Measurements from ENCODE around the gene ARHGAP26. TPM values are rescaled to one million over a fixed set of nuclear protein-coding genes. Genes with fewer than 3 reads are reported as not detected.

The ARHGAP26 gene
- total and polyA plus RNA-seq, 10 donors: 4.2 to 148 (median 55.5) TPM

DNA sequence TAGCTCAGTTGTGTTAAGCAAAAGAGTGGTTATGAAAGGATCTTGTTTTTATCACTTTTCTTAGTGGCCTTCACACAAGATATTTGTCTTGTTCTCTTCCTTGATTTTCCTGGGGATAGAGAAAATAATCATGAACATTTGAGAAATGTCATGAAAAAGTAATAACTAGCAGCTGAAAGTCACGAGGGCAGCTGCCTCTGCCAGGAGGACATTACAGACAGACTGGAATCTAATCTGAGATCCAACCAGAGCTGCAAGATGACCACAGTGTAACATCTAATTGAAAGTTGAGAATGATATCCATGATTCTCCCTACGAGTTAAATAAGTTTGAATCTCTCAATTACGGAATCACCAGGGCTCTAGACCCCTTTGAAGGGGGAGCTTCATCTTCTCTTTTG is 274.9 kb downstream of the ARHGAP26 start:
- no peak for DNase-seq
- TF ChIP-seq POLR2A (IDR thresholded peaks at IDR 0.05): no peak
- TF ChIP-seq POLR2AphosphoS5 (IDR thresholded peaks at IDR 0.05): no peak
- TF ChIP-seq, protein P1, sequence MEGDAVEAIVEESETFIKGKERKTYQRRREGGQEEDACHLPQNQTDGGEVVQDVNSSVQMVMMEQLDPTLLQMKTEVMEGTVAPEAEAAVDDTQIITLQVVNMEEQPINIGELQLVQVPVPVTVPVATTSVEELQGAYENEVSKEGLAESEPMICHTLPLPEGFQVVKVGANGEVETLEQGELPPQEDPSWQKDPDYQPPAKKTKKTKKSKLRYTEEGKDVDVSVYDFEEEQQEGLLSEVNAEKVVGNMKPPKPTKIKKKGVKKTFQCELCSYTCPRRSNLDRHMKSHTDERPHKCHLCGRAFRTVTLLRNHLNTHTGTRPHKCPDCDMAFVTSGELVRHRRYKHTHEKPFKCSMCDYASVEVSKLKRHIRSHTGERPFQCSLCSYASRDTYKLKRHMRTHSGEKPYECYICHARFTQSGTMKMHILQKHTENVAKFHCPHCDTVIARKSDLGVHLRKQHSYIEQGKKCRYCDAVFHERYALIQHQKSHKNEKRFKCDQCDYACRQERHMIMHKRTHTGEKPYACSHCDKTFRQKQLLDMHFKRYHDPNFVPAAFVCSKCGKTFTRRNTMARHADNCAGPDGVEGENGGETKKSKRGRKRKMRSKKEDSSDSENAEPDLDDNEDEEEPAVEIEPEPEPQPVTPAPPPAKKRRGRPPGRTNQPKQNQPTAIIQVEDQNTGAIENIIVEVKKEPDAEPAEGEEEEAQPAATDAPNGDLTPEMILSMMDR (IDR thresholded peaks at IDR 0.05 in 8 of 11, conservative IDR thresholded peaks at IDR 0.05 in 3 of 11): no peak
- peak overlapping the region in 1 of 8 donors; percentile 28 for H3K27ac ChIP-seq
- 80 to 92% (median 86%) methylated on average over 3 of the region's 3 CpGs for WGBS, 5 donors
- H3K27me3 ChIP-seq (replicated peaks in 1 of 7): no peaks in the 10 kb centered on the region
- H3K4me3 ChIP-seq: no peak overlapping the region
- peaks cover 0 to 45% (median 10%) of the 10 kb centered on the region in 6 donors for H3K36me3 ChIP-seq
- peaks cover 0 to 7% (median 0%) of the 10 kb centered on the region in 6 donors for H3K4me1 ChIP-seq
- no peaks in the 10 kb centered on the region for H3K9me3 ChIP-seq
- intact Hi-C loops (cut with DNase I; ENCODE audit: low total_unique reads): no loop called here

DNA sequence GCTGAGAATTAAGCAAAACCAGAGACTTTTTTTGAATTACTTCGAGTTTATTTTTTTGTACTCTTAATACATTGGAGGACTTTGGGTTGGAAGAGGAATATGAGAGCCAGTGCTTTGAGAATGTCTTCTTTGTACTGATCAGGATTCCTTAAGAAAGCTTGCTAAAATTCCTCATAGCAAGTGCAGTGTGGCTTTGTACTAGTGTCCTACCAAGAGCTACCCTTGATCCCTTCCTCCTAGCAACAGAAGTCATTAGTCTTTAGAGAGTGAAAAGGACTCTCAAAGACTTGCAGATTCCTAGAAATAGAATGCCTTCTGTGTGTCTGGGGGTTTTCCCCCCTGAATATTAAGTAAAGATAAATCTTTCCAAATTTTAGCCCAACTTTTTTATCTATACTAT is 276.1 kb downstream of the ARHGAP26 start:
- WGBS, 5 donors: 93 to 100% (median 95%) methylated on average over 1 of the region's 1 CpG
- Histone ChIP-seq H3K27ac (no peak overlapping the region), H3K4me1 (peaks cover 0 to 14% (median 3%) of the 10 kb centered on the region in 6 donors), H3K36me3 (peaks cover 0 to 57% (median 10%) of the 10 kb centered on the region in 6 donors), H3K4me3 (no peak overlapping the region), H3K27me3 (replicated peaks in 1 of 7) (no peaks in the 10 kb centered on the region), H3K9me3 (no peaks in the 10 kb centered on the region)
- intact Hi-C loops (cut with DNase I; ENCODE audit: low total_unique reads): no loop called here
- no peak for DNase-seq
- TF ChIP-seq, protein P1 (IDR thresholded peaks at IDR 0.05 in 8 of 11, conservative IDR thresholded peaks at IDR 0.05 in 3 of 11): no peak
- TF ChIP-seq POLR2AphosphoS5 (IDR thresholded peaks at IDR 0.05) (no peak), POLR2A (IDR thresholded peaks at IDR 0.05) (no peak)

DNA sequence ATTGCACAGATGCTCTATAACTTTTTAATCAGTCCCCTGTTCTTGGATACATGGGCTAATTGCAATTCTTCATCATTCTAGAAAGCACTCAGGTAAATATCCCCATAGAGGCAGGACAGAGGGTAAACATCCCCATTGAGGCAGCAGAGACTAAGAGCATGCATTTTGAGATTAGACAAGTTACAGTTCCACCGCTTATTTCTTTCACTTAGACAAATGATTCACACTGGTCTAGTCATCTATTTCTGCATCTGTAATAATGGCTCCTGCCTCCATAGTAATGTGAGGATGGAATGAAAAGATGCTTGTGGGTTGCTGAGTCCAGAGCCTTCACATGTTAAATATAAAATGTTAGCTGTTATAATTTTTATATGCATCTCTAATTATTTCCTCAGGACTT is 276.9 kb downstream of the ARHGAP26 start:
- Histone ChIP-seq H3K36me3 (peaks cover 0 to 52% (median 5%) of the 10 kb centered on the region in 6 donors), H3K9me3 (no peaks in the 10 kb centered on the region), H3K4me1 (peaks cover 0 to 19% (median 6%) of the 10 kb centered on the region in 6 donors), H3K27me3 (replicated peaks in 1 of 7) (no peaks in the 10 kb centered on the region), H3K4me3 (no peak overlapping the region), H3K27ac (no peak overlapping the region)
- 81 to 96% (median 84%) methylated on average over 1 of the region's 1 CpG for WGBS, 5 donors
- no peak for TF ChIP-seq POLR2A (IDR thresholded peaks at IDR 0.05)
- TF ChIP-seq, protein P1 (IDR thresholded peaks at IDR 0.05 in 8 of 11, conservative IDR thresholded peaks at IDR 0.05 in 3 of 11): no peak
- no peak for TF ChIP-seq POLR2AphosphoS5 (IDR thresholded peaks at IDR 0.05)
- no peak for DNase-seq
- intact Hi-C loops (cut with DNase I; ENCODE audit: low total_unique reads): no loop called here

DNA sequence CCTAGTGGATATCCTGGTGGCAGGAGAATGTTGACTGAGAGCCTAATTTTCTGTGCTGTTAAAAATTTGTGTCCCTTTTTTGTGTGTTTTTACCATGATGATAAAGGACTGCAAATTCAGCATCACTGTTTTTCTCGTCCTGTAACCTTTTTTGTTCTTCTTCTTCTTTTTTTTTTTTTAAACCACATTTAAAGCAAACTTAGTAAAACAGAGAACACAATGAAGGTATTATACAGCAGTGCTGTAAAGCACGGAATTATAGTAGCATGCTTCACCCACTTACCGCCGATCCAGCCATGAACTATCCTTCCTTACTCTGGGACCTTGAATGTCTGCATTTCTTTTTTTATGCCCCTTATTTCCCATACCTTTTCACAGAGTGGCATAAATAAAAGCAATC is 280.0 kb downstream of the ARHGAP26 start:
- Histone ChIP-seq H3K4me1 (peaks cover 0 to 41% (median 14%) of the 10 kb centered on the region in 6 donors), H3K9me3 (no peaks in the 10 kb centered on the region), H3K27me3 (replicated peaks in 1 of 7) (no peaks in the 10 kb centered on the region), H3K4me3 (no peak overlapping the region), H3K36me3 (peaks cover 0 to 47% (median 0%) of the 10 kb centered on the region in 6 donors), H3K27ac (no peak overlapping the region)
- intact Hi-C loops (cut with DNase I; ENCODE audit: low total_unique reads): no loop called here
- TF ChIP-seq POLR2A (IDR thresholded peaks at IDR 0.05) (no peak), POLR2AphosphoS5 (IDR thresholded peaks at IDR 0.05) (no peak)
- TF ChIP-seq, protein P1 (IDR thresholded peaks at IDR 0.05 in 8 of 11, conservative IDR thresholded peaks at IDR 0.05 in 3 of 11): no peak
- DNase-seq: no peak
- WGBS, 5 donors: 79 to 84% (median 81%) methylated on average over 4 of the region's 4 CpGs
